ENCODE measurements around the gene TVP23B.
"Not testable (repeated sequence)": the region's sequence is repeated elsewhere in the genome, so short reads cannot be mapped to it uniquely, and the experiment has no call there.

GRCh38 chr17:18733350-18733749 is 47.6 kb upstream of the TVP23B start:
- not testable (repeated sequence) for TF ChIP-seq POLR2A (IDR thresholded peaks at IDR 0.05; ENCODE audit: low read depth, low read length); TAF1 (IDR thresholded peaks at IDR 0.05; ENCODE audit: borderline replicate concordance, low read depth, low read length)
